SU-DHL-6 (cell line): ENCODE data around the gene CCL25.

ENCODE experiments used
- H2AFZ ChIP-seq: fragments of 200-600 bp; sonication (generic); 2 replicates; pipeline ENCODE4 v1.6.1; 2014; ENCODE audit warnings: low read depth, mild to moderate bottlenecking, moderate library complexity, mixed read lengths, antibody characterized with exemption, low read length; ENCODE audit not compliant: severe bottlenecking
- H3F3A ChIP-seq: fragments of 200-600 bp; shearing (Covaris generic); 2 replicates; pipeline ENCODE4 v1.6.0; 2016; ENCODE audit warnings: antibody characterized with exemption, mild to moderate bottlenecking; ENCODE audit not compliant: insufficient read depth
- H3K27ac ChIP-seq: fragments of 200-600 bp; sonication (generic); 2 replicates; pipeline ENCODE4 v1.5.1; 2016; ENCODE audit warnings: low read depth, mild to moderate bottlenecking, low read length, moderate library complexity, mixed read lengths
- H3K27me3 ChIP-seq: fragments of 200-600 bp; sonication (generic), shearing (Covaris generic); 2 replicates; pipeline ENCODE4 v1.6.0; 2014; ENCODE audit warnings: mild to moderate bottlenecking, low read length
- H3K36me3 ChIP-seq: fragments of 200-600 bp; sonication (generic); 2 replicates; pipeline ENCODE4 v1.6.1; 2014; ENCODE audit warnings: mild to moderate bottlenecking, low read length, mixed read lengths
- H3K4me2 ChIP-seq: fragments of 300-600, 200-600 bp; shearing (Covaris generic), sonication (generic); 2 replicates; pipeline ENCODE4 v1.6.0; 2014; ENCODE audit warnings: low read length, low read depth, mild to moderate bottlenecking; ENCODE audit not compliant: poor library complexity, severe bottlenecking
- H3K4me3 ChIP-seq: fragments of 200-600 bp; sonication (generic); 2 replicates; pipeline ENCODE4 v1.5.1; 2014; ENCODE audit warnings: antibody characterized with exemption, low read length, mild to moderate bottlenecking, mixed read lengths; ENCODE audit not compliant: insufficient read depth, poor library complexity, severe bottlenecking
- H3K79me2 ChIP-seq: fragments of 200-600 bp; sonication (generic); 2 replicates; pipeline ENCODE4 v1.6.1; 2014; ENCODE audit warnings: mild to moderate bottlenecking, low read length, moderate library complexity; ENCODE audit not compliant: insufficient read depth
- H3K9ac ChIP-seq: fragments of 200-600 bp; sonication (generic); 2 replicates; pipeline ENCODE4 v1.7.0; 2014; ENCODE audit warnings: mild to moderate bottlenecking, low read length
- H3K9me2 ChIP-seq: fragments of 200-600 bp; sonication (generic); replicated peaks from 2 replicates; pipeline ENCODE4 v1.6.1; 2014; ENCODE audit warnings: low read length; ENCODE audit not compliant: insufficient read depth
- H3K9me3 ChIP-seq: fragments of 200-600 bp; sonication (generic); 2 replicates; pipeline ENCODE4 v1.6.1; 2014; ENCODE audit warnings: low read length, mixed read lengths; ENCODE audit not compliant: insufficient read depth
- H4K20me1 ChIP-seq: fragments of 200-600 bp; sonication (generic); 2 replicates; pipeline ENCODE4 v1.6.1; 2014; ENCODE audit warnings: low read depth, mild to moderate bottlenecking, antibody characterized with exemption, low read length, moderate library complexity, mixed read lengths
- CTCF ChIP-seq: fragments of 200-600 bp; sonication (generic); IDR thresholded peaks from one replicate; pipeline ENCODE4 v1.5.1; 2017; ENCODE audit warnings: antibody characterized with exemption, mild to moderate bottlenecking, low read length, moderate library complexity; ENCODE audit not compliant: insufficient read depth, poor library complexity, severe bottlenecking
- EZH2phosphoT487 ChIP-seq: fragments of 200-600 bp; sonication (generic), shearing (Covaris generic); conservative IDR thresholded peaks from 2 replicates; pipeline ENCODE4 v1.6.1; 2018; ENCODE audit warnings: mild to moderate bottlenecking, antibody characterized with exemption, low read length, moderate library complexity, mixed read lengths

Gene CCL25

GRCh38 chr19:8075158-8076074 lies 22.9 kb downstream of the CCL25 start:
- H3K79me2 ChIP-seq, result no peaks in the 10 kb centered on the region
- TF ChIP-seq EZH2phosphoT487 (no peak), CTCF (no peak)
- no peak overlapping the region for H3K27ac ChIP-seq
- H4K20me1 ChIP-seq, result no peaks in the 10 kb centered on the region
- H3K36me3 ChIP-seq, result no peaks in the 10 kb centered on the region
- H3F3A ChIP-seq, result no peaks in the 10 kb centered on the region
- no peaks in the 10 kb centered on the region for H3K9me2 ChIP-seq
- no peak overlapping the region for H2AFZ ChIP-seq
- H3K9ac ChIP-seq, result no peak overlapping the region
- no peaks in the 10 kb centered on the region for H3K9me3 ChIP-seq
- H3K4me2 ChIP-seq, result no peak overlapping the region
- H3K4me3 ChIP-seq, result no peak overlapping the region
- no peaks in the 10 kb centered on the region for H3K27me3 ChIP-seq

GRCh38 chr19:8079988-8080387 lies 27.4 kb downstream of the CCL25 start:
- no peak for TF ChIP-seq EZH2phosphoT487
- TF ChIP-seq CTCF, result no peak
- H3K9me2 ChIP-seq, result no peaks in the 10 kb centered on the region
- no peak overlapping the region for H3K9ac ChIP-seq
- no peaks in the 10 kb centered on the region for H3K27me3 ChIP-seq
- no peaks in the 10 kb centered on the region for H3F3A ChIP-seq
- no peaks in the 10 kb centered on the region for H4K20me1 ChIP-seq
- H3K36me3 ChIP-seq, result no peaks in the 10 kb centered on the region
- H3K9me3 ChIP-seq, result no peaks in the 10 kb centered on the region
- H3K4me3 ChIP-seq, result no peak overlapping the region
- no peak overlapping the region for H2AFZ ChIP-seq
- H3K79me2 ChIP-seq, result no peaks in the 10 kb centered on the region
- H3K27ac ChIP-seq, result no peak overlapping the region
- H3K4me2 ChIP-seq, result no peak overlapping the region

- H2AFZ ChIP-seq, result no peak overlapping the region
- H3F3A ChIP-seq, result no peaks in the 10 kb centered on the region
- no peak overlapping the region for H3K4me3 ChIP-seq
- H3K9me2 ChIP-seq, result no peaks in the 10 kb centered on the region
- no peak overlapping the region for H3K4me2 ChIP-seq
- H4K20me1 ChIP-seq, result no peaks in the 10 kb centered on the region
- H3K9me3 ChIP-seq, result no peaks in the 10 kb centered on the region
- no peak overlapping the region for H3K27ac ChIP-seq
- no peaks in the 10 kb centered on the region for H3K27me3 ChIP-seq
- no peaks in the 10 kb centered on the region for H3K79me2 ChIP-seq
- TF ChIP-seq EZH2phosphoT487 (no peak), CTCF (no peak)
- H3K9ac ChIP-seq, result no peak overlapping the region
- H3K36me3 ChIP-seq, result no peaks in the 10 kb centered on the region
Observed at GRCh38 chr19:8080832-8081231, 28.3 kb downstream of the CCL25 start.
